ENCODE measurements around the gene ZNF440.
"Not testable (repeated sequence)": the region's sequence is repeated elsewhere in the genome, so short reads cannot be mapped to it uniquely, and the experiment has no call there.

ZNF440 gene

GRCh38 chr19:11860721-11861120 is 46.6 kb downstream of the ZNF440 start:
- no peak overlapping the region for H3K9ac ChIP-seq (ENCODE audit: low read depth, low read length, poor library complexity, severe bottlenecking)
- H3K9me2 ChIP-seq (replicated peaks; ENCODE audit: low read depth, low read length) = no peaks in the 10 kb centered on the region
- H3K4me3 ChIP-seq (ENCODE audit: low read length, poor library complexity, severe bottlenecking) = no peak overlapping the region
- H3K9me3 ChIP-seq (ENCODE audit: insufficient read depth, low read depth, low read length) = peaks cover 19% of the 10 kb centered on the region; the same call in 1 of the 2 replicates
- H3K4me1 ChIP-seq (ENCODE audit: insufficient read depth, low read length, poor library complexity, severe bottlenecking) = no peaks in the 10 kb centered on the region
- TF ChIP-seq CTCF (conservative IDR thresholded peaks at IDR 0.05; ENCODE audit: low read length) (no peak), EZH2phosphoT487 (IDR thresholded peaks at IDR 0.05; ENCODE audit: borderline replicate concordance) (no peak)
- no peaks in the 10 kb centered on the region for H3F3A ChIP-seq (ENCODE audit: low read depth)
- peaks cover under 1% of the 10 kb centered on the region; the same call in 1 of the 2 replicates for H3K36me3 ChIP-seq (ENCODE audit: insufficient read depth, low read length)
- H3K4me2 ChIP-seq (ENCODE audit: low read depth, low read length, poor library complexity, severe bottlenecking) = no peak overlapping the region
- no peak overlapping the region for H2AFZ ChIP-seq (ENCODE audit: low read length)
- H4K20me1 ChIP-seq (ENCODE audit: insufficient read depth, low read length, poor library complexity, severe bottlenecking) = no peaks in the 10 kb centered on the region
- no peaks in the 10 kb centered on the region for H3K79me2 ChIP-seq (ENCODE audit: insufficient read depth, low read length)
- no peaks in the 10 kb centered on the region for H3K27me3 ChIP-seq (ENCODE audit: insufficient read depth, low read length, poor library complexity, severe bottlenecking)

- Histone ChIP-seq H3K27me3 (ENCODE audit: insufficient read depth, low read length, poor library complexity, severe bottlenecking) (no peaks in the 10 kb centered on the region), H2AFZ (ENCODE audit: low read length) (no peak overlapping the region), H3K36me3 (ENCODE audit: insufficient read depth, low read length) (peaks cover 6% of the 10 kb centered on the region), H3K9me3 (ENCODE audit: insufficient read depth, low read depth, low read length) (peaks cover 24% of the 10 kb centered on the region; the same call in 1 of the 2 replicates), H3K9ac (ENCODE audit: low read depth, low read length, poor library complexity, severe bottlenecking) (no peak overlapping the region), H3K4me1 (ENCODE audit: insufficient read depth, low read length, poor library complexity, severe bottlenecking) (no peaks in the 10 kb centered on the region), H3K9me2 (replicated peaks; ENCODE audit: low read depth, low read length) (no peaks in the 10 kb centered on the region), H4K20me1 (ENCODE audit: insufficient read depth, low read length, poor library complexity, severe bottlenecking) (no peaks in the 10 kb centered on the region), H3F3A (ENCODE audit: low read depth) (no peaks in the 10 kb centered on the region), H3K4me2 (ENCODE audit: low read depth, low read length, poor library complexity, severe bottlenecking) (no peak overlapping the region), H3K79me2 (ENCODE audit: insufficient read depth, low read length) (no peaks in the 10 kb centered on the region), H3K4me3 (ENCODE audit: low read length, poor library complexity, severe bottlenecking) (no peak overlapping the region)
- TF ChIP-seq CTCF (conservative IDR thresholded peaks at IDR 0.05; ENCODE audit: low read length) = no peak
- TF ChIP-seq EZH2phosphoT487 (IDR thresholded peaks at IDR 0.05; ENCODE audit: borderline replicate concordance) = no peak
Observed at GRCh38 chr19:11861301-11861700, 47.2 kb downstream of the ZNF440 start.

GRCh38 chr19:11867766-11868165 is 53.7 kb downstream of the ZNF440 start:
- not testable (repeated sequence) for H3F3A ChIP-seq (ENCODE audit: low read depth); H4K20me1 ChIP-seq (ENCODE audit: insufficient read depth, low read length, poor library complexity, severe bottlenecking); H3K79me2 ChIP-seq (ENCODE audit: insufficient read depth, low read length); H3K4me1 ChIP-seq (ENCODE audit: insufficient read depth, low read length, poor library complexity, severe bottlenecking); H3K9ac ChIP-seq (ENCODE audit: low read depth, low read length, poor library complexity, severe bottlenecking); H2AFZ ChIP-seq (ENCODE audit: low read length); H3K4me2 ChIP-seq (ENCODE audit: low read depth, low read length, poor library complexity, severe bottlenecking); H3K9me2 ChIP-seq (replicated peaks; ENCODE audit: low read depth, low read length); H3K4me3 ChIP-seq (ENCODE audit: low read length, poor library complexity, severe bottlenecking); H3K27me3 ChIP-seq (ENCODE audit: insufficient read depth, low read length, poor library complexity, severe bottlenecking)
- H3K9me3 ChIP-seq (ENCODE audit: insufficient read depth, low read depth, low read length) = peaks cover 45% of the 10 kb centered on the region
- H3K36me3 ChIP-seq (ENCODE audit: insufficient read depth, low read length) = peaks cover 40% of the 10 kb centered on the region

- H3K9ac ChIP-seq (ENCODE audit: low read depth, low read length, poor library complexity, severe bottlenecking) = no peak overlapping the region
- H3F3A ChIP-seq (ENCODE audit: low read depth) = no peaks in the 10 kb centered on the region
- no peak overlapping the region for H3K4me3 ChIP-seq (ENCODE audit: low read length, poor library complexity, severe bottlenecking)
- no peak overlapping the region for H2AFZ ChIP-seq (ENCODE audit: low read length)
- peaks cover 45% of the 10 kb centered on the region for H3K9me3 ChIP-seq (ENCODE audit: insufficient read depth, low read depth, low read length)
- H4K20me1 ChIP-seq (ENCODE audit: insufficient read depth, low read length, poor library complexity, severe bottlenecking) = no peaks in the 10 kb centered on the region
- H3K27me3 ChIP-seq (ENCODE audit: insufficient read depth, low read length, poor library complexity, severe bottlenecking) = no peaks in the 10 kb centered on the region
- H3K36me3 ChIP-seq (ENCODE audit: insufficient read depth, low read length) = peaks cover 40% of the 10 kb centered on the region
- H3K4me1 ChIP-seq (ENCODE audit: insufficient read depth, low read length, poor library complexity, severe bottlenecking) = no peaks in the 10 kb centered on the region
- no peaks in the 10 kb centered on the region for H3K9me2 ChIP-seq (replicated peaks; ENCODE audit: low read depth, low read length)
- no peak overlapping the region for H3K4me2 ChIP-seq (ENCODE audit: low read depth, low read length, poor library complexity, severe bottlenecking)
- no peaks in the 10 kb centered on the region for H3K79me2 ChIP-seq (ENCODE audit: insufficient read depth, low read length)
- TF ChIP-seq CTCF (conservative IDR thresholded peaks at IDR 0.05; ENCODE audit: low read length) (no peak), EZH2phosphoT487 (IDR thresholded peaks at IDR 0.05; ENCODE audit: borderline replicate concordance) (no peak)
Observed at GRCh38 chr19:11868188-11868587, 54.1 kb downstream of the ZNF440 start.
